Astrocyte (in vitro differentiated cells and primary cell): ENCODE results near the gene EP400. TPM values are rescaled to one million over a fixed set of nuclear protein-coding genes. Genes with fewer than 3 reads are reported as not detected.

Source experiments
- DNase-seq: peaks from one replicate; pipeline ENCODE4 v3.0.0-alpha.2; 2010; ENCODE audit warnings: low read depth
- FAIRE-seq: peaks from 2 replicates; lab custom pipeline; 2011; peaks lifted over from hg19 to GRCh38; lab: Jason Lieb, UNC
- H2AFZ ChIP-seq: 2 replicates; pipeline ENCODE4 v1.6.0; 2012; ENCODE audit warnings: low read depth, low read length, inconsistent platforms
- H3K27ac ChIP-seq: 2 replicates; pipeline ENCODE4 v1.5.1; 2011; ENCODE audit warnings: low read depth, low read length, inconsistent platforms
- H3K27me3 ChIP-seq: 2 replicates; pipeline ENCODE4 v1.6.0; 2011; ENCODE audit warnings: low read length, inconsistent platforms; ENCODE audit not compliant: insufficient read depth
- H3K36me3 ChIP-seq: 2 replicates; pipeline ENCODE4 v1.5.1; 2011; ENCODE audit warnings: low read length, inconsistent platforms; ENCODE audit not compliant: insufficient read depth
- H3K4me1 ChIP-seq: 2 replicates; pipeline ENCODE4 v1.5.1; 2011; ENCODE audit warnings: low read length, inconsistent platforms; ENCODE audit not compliant: insufficient read depth
- H3K4me2 ChIP-seq: 2 replicates; pipeline ENCODE4 v1.6.0; 2012; ENCODE audit warnings: low read length, inconsistent platforms
- H3K4me3 ChIP-seq: 2 replicates; pipeline ENCODE4 v1.5.1; 2011; ENCODE audit warnings: low read depth, mild to moderate bottlenecking, low read length, inconsistent platforms; ENCODE audit not compliant: insufficient read depth
- H3K79me2 ChIP-seq: 2 replicates; pipeline ENCODE4 v1.6.0; 2012; ENCODE audit warnings: mild to moderate bottlenecking, low read length, inconsistent platforms; ENCODE audit not compliant: insufficient read depth
- H3K9ac ChIP-seq: 2 replicates; pipeline ENCODE4 v1.6.0; 2012; ENCODE audit warnings: mild to moderate bottlenecking, low read length, inconsistent platforms
- H3K9me3 ChIP-seq: 2 replicates; pipeline ENCODE4 v1.5.1; 2012; ENCODE audit warnings: low read depth, mild to moderate bottlenecking, low read length, inconsistent platforms; ENCODE audit not compliant: insufficient read depth
- H4K20me1 ChIP-seq: 2 replicates; pipeline ENCODE4 v1.6.0; 2012; ENCODE audit warnings: low read length, inconsistent platforms; ENCODE audit not compliant: insufficient read depth
- H3K27ac Mint-ChIP-seq: one replicate; pipeline ENCODE4 v1.8.0; 2021; ENCODE audit warnings: mild to moderate bottlenecking, mixed read lengths; ENCODE audit not compliant: unreplicated experiment
- H3K27me3 Mint-ChIP-seq: one replicate; pipeline ENCODE4 v1.8.0; 2021; ENCODE audit warnings: low read depth, mixed read lengths; ENCODE audit not compliant: unreplicated experiment
- H3K36me3 Mint-ChIP-seq: one replicate; pipeline ENCODE4 v1.8.0; 2021; ENCODE audit warnings: low read depth, mixed read lengths; ENCODE audit not compliant: unreplicated experiment
- H3K4me1 Mint-ChIP-seq: one replicate; pipeline ENCODE4 v1.8.0; 2021; ENCODE audit warnings: low read depth, mixed read lengths; ENCODE audit not compliant: unreplicated experiment
- H3K4me3 Mint-ChIP-seq: one replicate; pipeline ENCODE4 v1.8.0; 2021; ENCODE audit warnings: mild to moderate bottlenecking, moderate library complexity, mixed read lengths; ENCODE audit not compliant: unreplicated experiment
- H3K9me3 Mint-ChIP-seq: one replicate; pipeline ENCODE4 v1.8.0; 2021; ENCODE audit warnings: mild to moderate bottlenecking, mixed read lengths; ENCODE audit not compliant: unreplicated experiment
- EZH2 ChIP-seq: IDR thresholded peaks from 2 replicates; pipeline ENCODE4 v1.6.1; 2012; ENCODE audit warnings: mild to moderate bottlenecking, low read length, inconsistent platforms; ENCODE audit not compliant: insufficient read depth
- total RNA-seq: library from RNA; stranded (reverse); gene quantifications from 2 replicates; pipeline ENCODE4 v1.2.1, GENCODE V29; 2021
- TF ChIP-seq, protein P1 (sequence below): IDR thresholded peaks from 2 replicates; pipeline ENCODE4 v1.5.1; 2011; ENCODE audit warnings: low read depth, mild to moderate bottlenecking, inconsistent platforms, low read length, moderate library complexity; ENCODE audit not compliant: insufficient read depth

EP400 gene
- total RNA-seq, 1 donor from 2014 or later, result 39.8 TPM

DNA sequence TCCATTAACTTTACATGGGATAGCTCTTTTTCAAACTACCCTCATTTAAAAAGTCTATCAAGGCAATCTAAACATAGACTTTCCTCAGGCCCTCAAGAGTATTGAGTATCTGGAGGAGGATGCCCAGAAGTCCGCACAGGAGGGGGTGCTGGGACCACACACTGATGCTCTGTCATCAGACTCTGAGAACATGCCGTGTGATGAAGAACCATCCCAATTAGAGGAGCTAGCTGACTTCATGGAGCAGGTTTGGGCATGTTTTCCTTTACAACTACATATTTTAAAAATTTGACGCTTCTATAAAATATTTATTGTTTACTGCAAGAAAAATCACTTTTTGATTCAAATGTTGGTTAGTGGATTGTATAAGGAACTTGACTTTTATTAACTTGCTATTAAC lies 93.5 kb downstream of the EP400 start:
- TF ChIP-seq, protein P1, sequence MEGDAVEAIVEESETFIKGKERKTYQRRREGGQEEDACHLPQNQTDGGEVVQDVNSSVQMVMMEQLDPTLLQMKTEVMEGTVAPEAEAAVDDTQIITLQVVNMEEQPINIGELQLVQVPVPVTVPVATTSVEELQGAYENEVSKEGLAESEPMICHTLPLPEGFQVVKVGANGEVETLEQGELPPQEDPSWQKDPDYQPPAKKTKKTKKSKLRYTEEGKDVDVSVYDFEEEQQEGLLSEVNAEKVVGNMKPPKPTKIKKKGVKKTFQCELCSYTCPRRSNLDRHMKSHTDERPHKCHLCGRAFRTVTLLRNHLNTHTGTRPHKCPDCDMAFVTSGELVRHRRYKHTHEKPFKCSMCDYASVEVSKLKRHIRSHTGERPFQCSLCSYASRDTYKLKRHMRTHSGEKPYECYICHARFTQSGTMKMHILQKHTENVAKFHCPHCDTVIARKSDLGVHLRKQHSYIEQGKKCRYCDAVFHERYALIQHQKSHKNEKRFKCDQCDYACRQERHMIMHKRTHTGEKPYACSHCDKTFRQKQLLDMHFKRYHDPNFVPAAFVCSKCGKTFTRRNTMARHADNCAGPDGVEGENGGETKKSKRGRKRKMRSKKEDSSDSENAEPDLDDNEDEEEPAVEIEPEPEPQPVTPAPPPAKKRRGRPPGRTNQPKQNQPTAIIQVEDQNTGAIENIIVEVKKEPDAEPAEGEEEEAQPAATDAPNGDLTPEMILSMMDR, result no peak
- no peak for TF ChIP-seq EZH2
- Histone ChIP-seq H3K9me3 (no peaks in the 10 kb centered on the region), H3K4me3 (no peak overlapping the region), H3K36me3 (peaks cover 21% of the 10 kb centered on the region), H2AFZ (no peak overlapping the region), H3K27me3 (no peaks in the 10 kb centered on the region), H3K79me2 (peaks cover 4% of the 10 kb centered on the region), H3K27ac (no peak overlapping the region), H3K4me2 (no peak overlapping the region), H4K20me1 (peaks cover 48% of the 10 kb centered on the region), H3K9ac (no peak overlapping the region), H3K4me1 (peaks cover 8% of the 10 kb centered on the region)
- Mint-ChIP-seq H3K27ac (no peak overlapping the region), H3K4me3 (no peak overlapping the region), H3K27me3 (no peaks in the 10 kb centered on the region), H3K9me3 (no peaks in the 10 kb centered on the region), H3K36me3 (peaks cover 31% of the 10 kb centered on the region), H3K4me1 (peaks cover 20% of the 10 kb centered on the region)
- FAIRE-seq, result no peak
- DNase-seq, result no peak

DNA sequence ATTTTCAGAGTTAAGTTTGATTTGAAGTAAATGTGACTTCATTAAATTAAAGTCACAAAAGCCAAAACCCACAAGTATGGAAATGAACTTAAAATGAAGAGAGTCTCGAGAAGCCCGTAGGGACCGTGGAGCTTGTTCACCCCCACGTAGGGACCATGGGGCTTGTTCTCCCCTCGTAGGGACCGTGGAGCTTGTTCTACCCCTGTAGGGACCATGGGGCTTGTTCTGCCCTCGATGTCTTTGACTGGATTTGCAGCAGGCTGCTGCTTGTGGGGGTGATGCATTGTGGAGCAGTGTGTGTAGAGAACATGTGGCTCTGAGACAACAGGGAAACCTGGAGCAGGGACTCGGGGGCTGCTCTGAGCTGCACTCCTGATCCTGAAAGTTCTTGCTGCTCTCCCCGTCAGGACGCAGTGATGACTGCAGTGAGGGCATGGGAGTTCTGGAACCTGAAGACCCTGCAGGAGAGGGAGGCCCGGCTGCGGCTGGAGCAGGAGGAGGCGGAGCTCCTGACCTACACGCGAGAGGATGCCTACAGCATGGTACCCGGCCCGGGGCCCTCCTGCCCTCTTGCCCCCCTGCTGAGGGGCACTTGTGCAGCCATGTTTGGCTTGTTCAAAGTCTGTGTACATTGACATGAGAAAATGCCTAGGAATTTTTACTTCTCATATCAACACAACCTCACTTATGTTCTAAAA lies 94.2 kb downstream of the EP400 start:
- H3K36me3 Mint-ChIP-seq, result peaks cover 26% of the 10 kb centered on the region
- DNase-seq (no peak), FAIRE-seq (no peak)
- no peaks in the 10 kb centered on the region for H3K27me3 Mint-ChIP-seq
- H4K20me1 ChIP-seq, result peaks cover 49% of the 10 kb centered on the region
- no peaks in the 10 kb centered on the region for H3K9me3 Mint-ChIP-seq
- no peaks in the 10 kb centered on the region for H3K9me3 ChIP-seq
- peaks cover 4% of the 10 kb centered on the region for H3K79me2 ChIP-seq
- H3K4me3 ChIP-seq, result no peak overlapping the region
- H3K4me2 ChIP-seq, result no peak overlapping the region
- no peak overlapping the region for H3K27ac Mint-ChIP-seq
- TF ChIP-seq, protein P1, result no peak
- TF ChIP-seq EZH2, result no peak
- H3K9ac ChIP-seq, result no peak overlapping the region
- H3K27me3 ChIP-seq, result no peaks in the 10 kb centered on the region
- H3K4me1 ChIP-seq, result peaks cover 8% of the 10 kb centered on the region
- H3K36me3 ChIP-seq, result peaks cover 18% of the 10 kb centered on the region
- peaks cover 19% of the 10 kb centered on the region for H3K4me1 Mint-ChIP-seq
- no peak overlapping the region for H3K27ac ChIP-seq
- no peak overlapping the region for H2AFZ ChIP-seq
- H3K4me3 Mint-ChIP-seq, result no peak overlapping the region
